Cardiac fibroblast (primary cell): ENCODE results near the gene ELF2.
"Not testable (repeated sequence)": the region's sequence is repeated elsewhere in the genome, so short reads cannot be mapped to it uniquely, and the experiment has no call there.

ENCODE experiments used
- DNase-seq, 2 donors: peaks; one replicate each; pipeline versions ENCODE4 v3.0.0 to v3.0.0-alpha.2; 2010; ENCODE audit warnings: low read depth in 2 of 2
- H3K4me3 ChIP-seq, 2 donors: replicated peaks in 1 of 2; 1 replicate in 1 of 2; 2 replicates in 1 of 2; pipeline ENCODE4 v1.5.1; 2011; ENCODE audit warnings: low read depth in 2 of 2, low read length in 2 of 2, mild to moderate bottlenecking in 2 of 2, moderate library complexity in 1 of 2
- TF ChIP-seq, protein P1 (sequence below): IDR thresholded peaks from one replicate; pipeline ENCODE4 v1.5.1; 2011; ENCODE audit warnings: low read depth, mild to moderate bottlenecking, low read length, inconsistent platforms

Gene ELF2

DNA sequence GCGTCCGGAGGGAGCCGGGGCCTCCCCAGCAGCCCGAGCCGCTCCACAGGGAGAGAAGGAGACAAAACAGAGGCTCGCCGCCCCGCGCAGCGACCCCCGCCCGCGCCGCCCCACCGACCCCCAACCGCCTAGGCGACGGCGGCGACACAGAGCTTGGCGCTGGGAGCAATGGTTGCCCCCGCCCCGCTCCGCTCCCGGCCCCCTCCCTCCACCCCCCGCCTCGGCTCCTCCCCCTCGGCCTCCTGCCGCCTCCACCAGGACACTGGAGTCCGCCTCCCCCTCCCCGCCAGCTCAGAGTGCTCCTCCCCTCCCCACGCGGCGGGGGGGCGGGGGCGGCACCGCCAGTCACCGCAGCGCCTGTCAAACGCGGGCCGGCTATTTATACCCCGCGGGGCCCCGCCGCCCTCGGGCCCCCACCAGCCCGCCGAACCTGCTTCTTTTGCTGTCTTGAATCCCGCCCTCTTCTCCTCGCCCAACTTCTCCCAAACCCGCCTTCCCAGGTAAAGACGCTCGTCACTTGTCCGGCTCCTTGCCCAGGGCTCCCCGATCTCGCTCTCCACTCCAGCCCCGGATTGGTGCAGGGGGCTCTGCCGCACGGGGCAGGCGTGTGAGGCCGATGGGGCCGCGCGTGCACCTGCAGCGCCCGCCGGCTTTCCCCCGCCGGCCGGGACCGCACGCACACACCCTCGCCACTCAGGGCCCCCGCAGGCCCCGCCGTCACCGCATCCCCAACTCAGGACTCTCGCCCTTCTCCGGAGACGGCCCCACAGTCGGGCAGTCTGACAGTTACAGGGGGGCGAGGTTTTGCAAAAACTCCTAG, at the start of gene ELF2:
TSS of gene ELF2 (minus strand) at position 170 of the 820 bp plus-strand sequence. CDS start 39,517 bp downstream, outside the sequence.
- TF ChIP-seq, protein P1, sequence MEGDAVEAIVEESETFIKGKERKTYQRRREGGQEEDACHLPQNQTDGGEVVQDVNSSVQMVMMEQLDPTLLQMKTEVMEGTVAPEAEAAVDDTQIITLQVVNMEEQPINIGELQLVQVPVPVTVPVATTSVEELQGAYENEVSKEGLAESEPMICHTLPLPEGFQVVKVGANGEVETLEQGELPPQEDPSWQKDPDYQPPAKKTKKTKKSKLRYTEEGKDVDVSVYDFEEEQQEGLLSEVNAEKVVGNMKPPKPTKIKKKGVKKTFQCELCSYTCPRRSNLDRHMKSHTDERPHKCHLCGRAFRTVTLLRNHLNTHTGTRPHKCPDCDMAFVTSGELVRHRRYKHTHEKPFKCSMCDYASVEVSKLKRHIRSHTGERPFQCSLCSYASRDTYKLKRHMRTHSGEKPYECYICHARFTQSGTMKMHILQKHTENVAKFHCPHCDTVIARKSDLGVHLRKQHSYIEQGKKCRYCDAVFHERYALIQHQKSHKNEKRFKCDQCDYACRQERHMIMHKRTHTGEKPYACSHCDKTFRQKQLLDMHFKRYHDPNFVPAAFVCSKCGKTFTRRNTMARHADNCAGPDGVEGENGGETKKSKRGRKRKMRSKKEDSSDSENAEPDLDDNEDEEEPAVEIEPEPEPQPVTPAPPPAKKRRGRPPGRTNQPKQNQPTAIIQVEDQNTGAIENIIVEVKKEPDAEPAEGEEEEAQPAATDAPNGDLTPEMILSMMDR = no peak
- peak within 1 kb of the TSS; percentile 88 to 89 for H3K4me3 ChIP-seq
- peak; percentile 87 to 94 for DNase-seq

- no peak overlapping the region for H3K4me3 ChIP-seq
- TF ChIP-seq, protein P1 = no peak
- peak; percentile 75 to 88 for DNase-seq
Observed at GRCh38 chr4:139223682-139224317, 46.8 kb upstream of the ELF2 start.

DNA sequence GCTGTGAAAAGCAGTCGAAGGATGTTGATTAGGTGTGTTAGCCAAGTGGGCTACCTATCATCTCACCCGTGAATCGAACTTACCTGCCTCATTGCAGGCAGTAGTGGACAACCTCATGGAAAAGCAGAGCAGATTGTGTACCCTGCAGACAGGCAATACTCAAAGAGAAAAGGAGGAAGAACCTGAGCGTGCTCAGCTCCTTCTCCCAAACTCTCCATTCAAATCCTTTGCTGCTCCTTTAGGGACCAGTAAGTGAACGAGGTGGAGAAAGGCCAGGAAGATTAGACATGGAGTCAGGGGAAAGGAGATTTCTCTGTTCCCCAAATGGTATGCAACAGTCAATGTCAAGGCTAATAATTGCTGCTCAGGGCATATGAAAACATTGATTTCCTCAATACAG, 45.2 kb upstream of the ELF2 start:
- no peak for DNase-seq
- TF ChIP-seq, protein P1 = no peak
- no peak overlapping the region for H3K4me3 ChIP-seq

- TF ChIP-seq, protein P1 = no peak
- H3K4me3 ChIP-seq = no peak overlapping the region
- no peak for DNase-seq
Observed at GRCh38 chr4:139221687-139222086, 44.7 kb upstream of the ELF2 start.

DNA sequence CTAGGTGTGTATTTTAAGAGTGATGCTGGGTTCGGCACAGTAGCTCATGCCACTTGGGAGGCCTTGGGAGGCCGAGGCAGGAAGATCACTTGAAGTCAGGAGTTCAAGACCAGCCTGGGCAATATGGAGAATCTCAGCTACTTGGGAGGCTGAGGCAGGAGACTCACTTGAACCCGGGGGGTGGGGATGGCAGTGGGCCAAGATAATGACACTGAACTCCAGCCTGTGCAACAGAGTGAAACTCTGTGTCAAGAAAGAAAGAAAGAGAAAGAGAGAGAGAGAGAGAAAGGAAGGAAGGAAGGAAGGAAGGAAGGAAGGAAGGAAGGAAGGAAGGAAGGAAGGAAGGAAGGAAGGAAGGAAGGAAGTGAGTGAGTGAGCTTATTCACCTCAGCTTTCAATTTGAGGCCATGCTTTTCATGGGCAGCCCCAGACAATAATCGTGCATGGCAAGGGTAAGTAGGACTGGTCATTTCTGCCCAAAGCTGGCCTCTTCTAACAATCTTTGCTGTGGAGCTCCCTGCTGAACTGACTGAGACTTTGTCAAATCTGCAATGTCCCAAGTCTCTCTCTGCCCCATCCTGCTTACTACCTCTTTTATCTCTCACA, 42.5 kb upstream of the ELF2 start:
- DNase-seq = no peak
- no peak overlapping the region for H3K4me3 ChIP-seq
- TF ChIP-seq, protein P1 = no peak

GRCh38 chr4:139214039-139214534, 37.1 kb upstream of the ELF2 start:
- no peak overlapping the region for H3K4me3 ChIP-seq
- no peak for DNase-seq
- TF ChIP-seq, protein P1 = no peak

GRCh38 chr4:139213633-139214032, 36.6 kb upstream of the ELF2 start:
- H3K4me3 ChIP-seq, DNase-seq: not testable (repeated sequence)
